ENCODE measurements around the gene HYAL3.
"Not testable (repeated sequence)": the region's sequence is repeated elsewhere in the genome, so short reads cannot be mapped to it uniquely, and the experiment has no call there.

- TF ChIP-seq, protein P1, sequence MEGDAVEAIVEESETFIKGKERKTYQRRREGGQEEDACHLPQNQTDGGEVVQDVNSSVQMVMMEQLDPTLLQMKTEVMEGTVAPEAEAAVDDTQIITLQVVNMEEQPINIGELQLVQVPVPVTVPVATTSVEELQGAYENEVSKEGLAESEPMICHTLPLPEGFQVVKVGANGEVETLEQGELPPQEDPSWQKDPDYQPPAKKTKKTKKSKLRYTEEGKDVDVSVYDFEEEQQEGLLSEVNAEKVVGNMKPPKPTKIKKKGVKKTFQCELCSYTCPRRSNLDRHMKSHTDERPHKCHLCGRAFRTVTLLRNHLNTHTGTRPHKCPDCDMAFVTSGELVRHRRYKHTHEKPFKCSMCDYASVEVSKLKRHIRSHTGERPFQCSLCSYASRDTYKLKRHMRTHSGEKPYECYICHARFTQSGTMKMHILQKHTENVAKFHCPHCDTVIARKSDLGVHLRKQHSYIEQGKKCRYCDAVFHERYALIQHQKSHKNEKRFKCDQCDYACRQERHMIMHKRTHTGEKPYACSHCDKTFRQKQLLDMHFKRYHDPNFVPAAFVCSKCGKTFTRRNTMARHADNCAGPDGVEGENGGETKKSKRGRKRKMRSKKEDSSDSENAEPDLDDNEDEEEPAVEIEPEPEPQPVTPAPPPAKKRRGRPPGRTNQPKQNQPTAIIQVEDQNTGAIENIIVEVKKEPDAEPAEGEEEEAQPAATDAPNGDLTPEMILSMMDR (IDR thresholded peaks at IDR 0.05) = not testable (repeated sequence)
- not testable (repeated sequence) for TF ChIP-seq POLR2A (IDR thresholded peaks at IDR 0.05)
Observed at GRCh38 chr3:50244813-50245212, 54.4 kb downstream of the HYAL3 start.

Data from Peyer's patch (tissue), 4 donors.